NT2/D1 (cell line): Measurements from ENCODE around the gene VDAC1.

Experiments used
- SUZ12 ChIP-seq: IDR thresholded peaks from 2 replicates; pipeline ENCODE4 v1.6.1; 2011; ENCODE audit not compliant: insufficient read length, insufficient read depth; ENCODE audit errors: extremely low read depth
- ZNF274 ChIP-seq: IDR thresholded peaks from 2 replicates; pipeline ENCODE4 v1.6.1; 2011; ENCODE audit warnings: mild to moderate bottlenecking, low read depth, low read length

DNA sequence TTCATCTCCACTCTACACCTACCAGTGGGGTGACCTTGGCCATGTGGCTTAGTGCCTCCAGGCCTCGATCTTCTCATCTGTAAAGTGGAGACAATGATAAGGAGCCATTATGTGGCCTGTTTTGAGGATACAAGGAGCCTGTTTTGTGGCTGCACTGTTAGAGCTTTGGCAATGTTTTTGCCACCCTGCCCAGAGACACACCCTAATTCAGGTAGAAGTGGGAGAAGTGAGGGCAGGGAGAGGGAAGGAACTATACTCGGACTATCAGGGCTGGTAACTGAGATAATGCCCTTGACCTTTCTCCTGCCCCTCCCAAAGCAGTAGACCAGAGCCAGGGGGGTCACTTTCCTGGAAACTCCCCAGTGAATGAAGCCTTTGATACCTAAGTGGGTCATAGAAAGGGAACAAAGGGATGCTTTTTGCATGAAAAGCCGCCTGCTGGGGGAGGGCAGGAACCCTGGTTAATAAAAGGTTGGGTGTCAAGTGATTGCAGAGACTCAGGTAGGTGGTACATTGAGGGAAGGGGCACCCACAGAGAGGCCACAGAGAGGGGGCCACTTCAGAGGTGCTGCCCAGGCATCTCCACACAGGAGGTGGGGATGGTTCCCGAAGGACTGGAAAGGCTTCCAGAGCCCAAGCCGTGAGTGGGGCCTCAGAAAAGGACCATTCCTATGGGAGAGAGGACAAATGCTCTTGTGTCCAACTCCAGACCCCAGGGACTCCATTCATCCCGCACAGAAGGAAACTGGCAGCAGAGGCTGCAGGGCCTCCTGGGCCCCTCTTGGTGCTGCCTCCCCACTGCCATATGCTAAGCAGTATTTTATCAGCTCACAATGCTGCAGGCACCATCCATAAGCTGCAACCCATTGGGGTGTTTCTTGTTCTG lies 42.3 kb upstream of the VDAC1 start:
- no peak for TF ChIP-seq SUZ12
- TF ChIP-seq ZNF274 = no peak
